RWPE1 (cell line): ENCODE measurements around the gene FFAR1.

Experiments
- CTCF ChIA-PET: fragments of 350-600 bp; sonication (Branson Sonifier 250); formaldehyde crosslinking; extraction: SDS; loops from one replicate; lab custom pipeline; 2021; lab: Yijun Ruan, JAX
- POLR2A ChIA-PET: fragments of 400-600 bp; formaldehyde crosslinking; extraction: SDS; loops from one replicate; lab custom pipeline; 2020; ENCODE audit warnings: antibody characterized with exemption; ENCODE audit not compliant: low non-redundant PET; lab: Yijun Ruan, JAX
- DNase-seq: peaks from one replicate; pipeline ENCODE4 v3.0.0; 2012; ENCODE audit warnings: low spot score
- H3K27ac ChIP-seq: fragments of 450-650 bp; 2 replicates; pipeline ENCODE4 v1.5.1; 2017
- TF ChIP-seq, protein P1 (sequence below): fragments of 450-650 bp; conservative IDR thresholded peaks from 2 replicates; pipeline ENCODE4 v1.5.1; 2017; ENCODE audit warnings: low read depth, mild to moderate bottlenecking

The FFAR1 gene

GRCh38 chr19:35344511-35345031 is 3.1 kb upstream of the FFAR1 start:
- TF ChIP-seq, protein P1, sequence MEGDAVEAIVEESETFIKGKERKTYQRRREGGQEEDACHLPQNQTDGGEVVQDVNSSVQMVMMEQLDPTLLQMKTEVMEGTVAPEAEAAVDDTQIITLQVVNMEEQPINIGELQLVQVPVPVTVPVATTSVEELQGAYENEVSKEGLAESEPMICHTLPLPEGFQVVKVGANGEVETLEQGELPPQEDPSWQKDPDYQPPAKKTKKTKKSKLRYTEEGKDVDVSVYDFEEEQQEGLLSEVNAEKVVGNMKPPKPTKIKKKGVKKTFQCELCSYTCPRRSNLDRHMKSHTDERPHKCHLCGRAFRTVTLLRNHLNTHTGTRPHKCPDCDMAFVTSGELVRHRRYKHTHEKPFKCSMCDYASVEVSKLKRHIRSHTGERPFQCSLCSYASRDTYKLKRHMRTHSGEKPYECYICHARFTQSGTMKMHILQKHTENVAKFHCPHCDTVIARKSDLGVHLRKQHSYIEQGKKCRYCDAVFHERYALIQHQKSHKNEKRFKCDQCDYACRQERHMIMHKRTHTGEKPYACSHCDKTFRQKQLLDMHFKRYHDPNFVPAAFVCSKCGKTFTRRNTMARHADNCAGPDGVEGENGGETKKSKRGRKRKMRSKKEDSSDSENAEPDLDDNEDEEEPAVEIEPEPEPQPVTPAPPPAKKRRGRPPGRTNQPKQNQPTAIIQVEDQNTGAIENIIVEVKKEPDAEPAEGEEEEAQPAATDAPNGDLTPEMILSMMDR, result no peak
- DNase-seq, result no peak
- ChIA-PET CTCF (interaction anchor here (0.6 to 1.3 kb wide), 3 partner anchors 9 to 120 kb away, joined by 3 to 5 read pairs (median 4); no protein-coding TSS in a partner anchor), POLR2A (no interaction called here)
- H3K27ac ChIP-seq, result no peak overlapping the region

DNA sequence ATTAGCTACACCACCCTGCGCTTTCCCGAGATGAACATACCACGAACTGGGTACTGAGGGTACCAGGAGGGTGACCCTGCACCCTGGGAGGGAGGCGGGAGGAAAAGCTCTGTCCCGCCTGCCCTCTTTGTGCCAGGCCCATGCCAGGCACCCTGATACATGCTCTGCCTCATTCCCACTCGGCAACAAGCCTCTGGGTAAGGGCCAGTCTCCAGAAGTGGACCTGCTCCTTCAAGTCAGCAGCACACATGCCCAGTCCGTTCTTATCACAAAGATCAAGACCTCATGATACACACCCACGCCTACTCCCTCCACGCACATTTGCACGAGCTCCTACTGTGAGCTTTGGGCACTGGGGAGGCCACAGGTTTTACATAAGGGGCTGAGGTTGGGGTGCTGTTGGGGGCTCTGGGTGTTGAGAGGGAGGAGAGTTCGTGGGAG is 2.0 kb upstream of the FFAR1 start:
- no peak for DNase-seq
- POLR2A ChIA-PET, result no interaction called here
- no peak overlapping the region for H3K27ac ChIP-seq
- CTCF ChIA-PET, result no interaction called here
- TF ChIP-seq, protein P1, result no peak

- H3K27ac ChIP-seq, result no peak overlapping the region
- ChIA-PET CTCF (interaction anchor here (0.6 to 0.9 kb wide), 2 partner anchors 40 to 844 kb away, joined by 3 to 6 read pairs; no protein-coding TSS in a partner anchor), POLR2A (no interaction called here)
- DNase-seq, result no peak
- TF ChIP-seq, protein P1, result no peak
Observed at GRCh38 chr19:35346193-35347052, 1.3 kb upstream of the FFAR1 start.

DNA sequence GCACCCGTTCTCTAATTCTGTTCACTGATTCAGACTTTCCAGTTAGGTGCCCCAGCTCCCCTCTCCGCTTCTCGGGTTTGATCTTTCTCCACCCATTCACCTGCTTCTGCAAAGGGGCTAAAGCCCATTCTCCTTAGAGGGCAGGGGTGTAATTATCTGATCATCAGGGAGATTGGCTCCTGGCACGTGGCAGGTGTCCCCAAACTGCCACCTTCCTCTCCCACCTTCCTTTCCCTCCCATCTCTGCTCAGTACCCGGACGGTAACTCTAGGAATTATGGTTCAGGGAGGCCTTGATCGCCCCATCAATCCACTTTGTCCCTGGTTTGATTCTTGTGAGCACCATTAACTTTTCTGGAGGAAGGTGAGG is 212 bp downstream of the FFAR1 start:
- no peak overlapping the region for H3K27ac ChIP-seq
- no peak for DNase-seq
- ChIA-PET CTCF (no interaction called here), POLR2A (no interaction called here)
- TF ChIP-seq, protein P1, result no peak

DNA sequence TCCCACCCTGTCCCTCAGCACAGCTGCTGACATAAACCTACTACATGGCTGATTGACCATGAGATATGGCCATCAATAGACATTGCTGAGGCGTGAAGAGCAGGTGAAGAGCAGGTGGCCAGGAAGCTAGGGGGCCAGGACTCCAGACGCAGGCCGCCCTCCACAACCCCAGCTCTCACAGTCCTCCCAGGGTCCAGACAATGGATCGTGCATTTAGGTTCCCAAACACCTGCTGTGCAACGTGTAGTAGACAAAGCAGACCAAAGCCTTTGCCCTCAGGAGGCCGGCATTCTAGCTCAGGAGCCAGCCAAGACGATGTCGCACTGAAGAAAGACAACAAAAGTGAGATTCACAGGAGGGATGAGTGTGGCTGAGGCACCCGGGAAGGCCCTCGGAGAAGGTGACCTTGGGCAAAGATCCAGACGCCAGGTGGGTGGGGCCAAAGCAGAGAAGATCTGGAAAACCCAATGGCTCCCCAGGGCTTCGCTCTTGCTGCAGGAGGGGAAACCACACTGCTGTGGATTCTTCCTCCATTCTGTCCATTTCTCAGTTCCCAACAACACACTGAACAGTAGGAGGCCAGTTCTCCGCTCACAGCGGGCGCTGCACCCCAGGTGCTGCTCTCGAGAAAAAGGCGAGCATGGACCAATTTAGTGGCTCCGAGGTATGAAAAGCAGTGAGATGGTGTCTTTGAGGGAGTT is 1.4 kb downstream of the FFAR1 start:
- DNase-seq, result no peak
- POLR2A ChIA-PET, result no interaction called here
- no peak overlapping the region for H3K27ac ChIP-seq
- CTCF ChIA-PET, result interaction anchor here (1.8 kb wide), 1 partner anchor 146 kb away, joined by 8 read pairs; no protein-coding TSS in a partner anchor
- TF ChIP-seq, protein P1, result no peak
